ENCODE data around the gene FNTB. TPM values are rescaled to one million over a fixed set of nuclear protein-coding genes. Genes with fewer than 3 reads are reported as not detected.

Gene FNTB
- total RNA-seq, 2 donors from 2014 or later = 13.4 to 30.9 TPM

DNA sequence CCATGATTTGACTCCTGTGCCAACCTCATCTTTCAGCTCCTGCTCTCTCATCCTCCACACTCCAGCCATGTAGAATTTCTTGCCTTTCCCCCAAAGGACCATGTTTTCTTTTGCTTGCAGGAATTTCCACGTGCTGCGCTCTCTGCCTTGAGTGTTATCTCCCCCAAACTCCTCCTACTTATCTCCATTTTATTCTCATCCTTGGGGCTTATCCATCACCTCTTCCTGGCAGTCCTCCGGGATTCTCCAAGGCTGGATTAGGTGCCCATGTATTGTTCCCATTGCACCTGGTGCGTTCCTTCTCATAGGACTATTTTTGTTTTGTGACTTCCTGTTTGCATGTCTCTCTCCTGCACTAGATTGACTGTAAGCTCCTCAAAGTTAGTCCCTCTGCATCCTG, 122.7 kb downstream of the FNTB start:
- H3K9me3 Mint-ChIP-seq = no peaks in the 10 kb centered on the region
- no peak overlapping the region for H3K27ac Mint-ChIP-seq
- no peak for ATAC-seq
- H3K4me1 Mint-ChIP-seq (ENCODE audit: low read depth in 2 of 2) = no peaks in the 10 kb centered on the region
- peaks cover 2 to 5% of the 10 kb centered on the region in 2 donors for H3K27me3 Mint-ChIP-seq
- no peak overlapping the region for H3K4me3 Mint-ChIP-seq
- no peaks in the 10 kb centered on the region for H3K36me3 Mint-ChIP-seq
- no peak for DNase-seq (ENCODE audit: low spot score)

DNA sequence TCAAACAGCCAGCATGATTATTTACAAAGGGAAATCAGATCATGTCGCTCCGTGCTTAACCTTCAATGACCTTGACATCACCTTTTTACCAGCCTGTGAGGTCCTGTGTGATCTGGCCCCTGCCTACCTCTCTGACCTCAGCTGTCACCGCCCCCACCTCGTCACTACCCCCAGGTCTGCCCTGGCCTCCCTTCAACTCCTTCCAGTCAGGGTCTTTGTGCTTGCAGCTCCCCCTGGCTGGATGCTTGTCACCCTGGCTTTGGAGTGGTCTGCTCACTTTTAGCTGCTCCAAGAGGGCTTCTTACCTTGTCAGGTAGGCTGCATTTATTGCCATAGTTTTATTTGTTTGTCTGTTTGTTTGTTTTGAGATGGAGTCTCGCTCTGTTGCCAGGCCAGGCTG, 123.8 kb downstream of the FNTB start:
- peaks cover 3 to 5% of the 10 kb centered on the region in 2 donors for H3K27me3 Mint-ChIP-seq
- H3K4me1 Mint-ChIP-seq (ENCODE audit: low read depth in 2 of 2) = no peaks in the 10 kb centered on the region
- H3K4me3 Mint-ChIP-seq = no peak overlapping the region
- H3K9me3 Mint-ChIP-seq = no peaks in the 10 kb centered on the region
- ATAC-seq (no peak), DNase-seq (ENCODE audit: low spot score) (no peak)
- H3K36me3 Mint-ChIP-seq = no peaks in the 10 kb centered on the region
- no peak overlapping the region for H3K27ac Mint-ChIP-seq

Other genes with a start within 250 kb of the FNTB start
- gene SPTB, start 107.0 kb upstream of the FNTB start, total RNA-seq = under 1 TPM; 0.07 to 0.14 TPM
- gene CHURC1, start 72.4 kb upstream of the FNTB start, total RNA-seq = 10 to 100 TPM; 27.8 to 38.6 TPM
- gene GPX2, start 44.1 kb upstream of the FNTB start, total RNA-seq = not detected
- 1 to 10 TPM; 1.8 to 2.1 TPM for gene RAB15, start 14.6 kb upstream of the FNTB start, total RNA-seq
- gene MAX, start 115.6 kb downstream of the FNTB start, total RNA-seq = 100 to 1,000 TPM; 167 to 171 TPM

Data from natural killer cell treated with Interleukin-12 subunit alpha and Interleukin-12 subunit beta and Interleukin-15 and Interleukin-18, amount 100 ng/mL, for 72 hours (primary cell).